ENCODE measurements around the gene SLC24A3. TPM values are rescaled to one million over a fixed set of nuclear protein-coding genes. Genes with fewer than 3 reads are reported as not detected.

SLC24A3 gene
- total and polyA plus RNA-seq, 7 donors = 0.92 to 20.8 (median 13.5) TPM

GRCh38 chr20:19602675-19603375, 390.4 kb downstream of the SLC24A3 start:
- H3K27me3 ChIP-seq = no peaks in the 10 kb centered on the region
- no peaks in the 10 kb centered on the region for H3K36me3 ChIP-seq
- no peak for TF ChIP-seq POLR2A (IDR thresholded peaks at IDR 0.05)
- no peak for TF ChIP-seq CTCF (IDR thresholded peaks at IDR 0.05)
- no peak for TF ChIP-seq EP300 (IDR thresholded peaks at IDR 0.05)
- no peak for TF ChIP-seq POLR2AphosphoS5 (IDR thresholded peaks at IDR 0.05)
- no peaks in the 10 kb centered on the region for H3K4me1 ChIP-seq
- WGBS, 2 donors = 82 to 83% methylated on average over 9 of the region's 9 CpGs
- intact Hi-C loops (cut with DNase I) = no loop called here
- H3K9me3 ChIP-seq = no peaks in the 10 kb centered on the region
- H3K4me3 ChIP-seq = no peak overlapping the region
- no peak for DNase-seq
- no peak overlapping the region for H3K27ac ChIP-seq

- intact Hi-C loops (cut with DNase I) = no loop called here
- WGBS, 2 donors = 58 to 62% methylated on average over 6 of the region's 6 CpGs
- no peak overlapping the region for H3K27ac ChIP-seq
Observed at GRCh38 chr20:19603376-19603750, 390.9 kb downstream of the SLC24A3 start.

GRCh38 chr20:19605786-19606485, 393.5 kb downstream of the SLC24A3 start:
- Histone ChIP-seq H3K36me3 (no peaks in the 10 kb centered on the region), H3K27ac (peak overlapping the region in 2 of 4 donors; percentile 14 to 20), H3K4me3 (no peak overlapping the region), H3K9me3 (no peaks in the 10 kb centered on the region), H3K27me3 (no peaks in the 10 kb centered on the region), H3K4me1 (no peaks in the 10 kb centered on the region)
- intact Hi-C loops (cut with DNase I) = no loop called here
- WGBS, 2 donors = 66 to 83% methylated on average over 1 of the region's 1 CpG
- no peak for DNase-seq
- TF ChIP-seq POLR2A (IDR thresholded peaks at IDR 0.05) (no peak), POLR2AphosphoS5 (IDR thresholded peaks at IDR 0.05) (no peak), EP300 (IDR thresholded peaks at IDR 0.05) (no peak), CTCF (IDR thresholded peaks at IDR 0.05) (no peak)

More at GRCh38 chr20:19603376-19603750, 390.9 kb downstream of the SLC24A3 start:
- Histone ChIP-seq H3K36me3 (no peaks in the 10 kb centered on the region), H3K4me1 (no peaks in the 10 kb centered on the region), H3K27me3 (no peaks in the 10 kb centered on the region), H3K4me3 (no peak overlapping the region), H3K9me3 (no peaks in the 10 kb centered on the region)
- DNase-seq = no peak
- TF ChIP-seq EP300 (IDR thresholded peaks at IDR 0.05) (no peak), POLR2A (IDR thresholded peaks at IDR 0.05) (no peak), POLR2AphosphoS5 (IDR thresholded peaks at IDR 0.05) (peak in 2 of 4 donors; percentile 52), CTCF (IDR thresholded peaks at IDR 0.05) (no peak)

- no peak for DNase-seq
- WGBS, 2 donors = 11 to 61% methylated on average over 2 of the region's 2 CpGs
- Histone ChIP-seq H3K36me3 (no peaks in the 10 kb centered on the region), H3K4me3 (no peak overlapping the region), H3K4me1 (no peaks in the 10 kb centered on the region), H3K27ac (no peak overlapping the region), H3K9me3 (no peaks in the 10 kb centered on the region), H3K27me3 (no peaks in the 10 kb centered on the region)
- no peak for TF ChIP-seq EP300 (IDR thresholded peaks at IDR 0.05)
- TF ChIP-seq POLR2A (IDR thresholded peaks at IDR 0.05) = no peak
- no peak for TF ChIP-seq POLR2AphosphoS5 (IDR thresholded peaks at IDR 0.05)
- no peak for TF ChIP-seq CTCF (IDR thresholded peaks at IDR 0.05)
- intact Hi-C loops (cut with DNase I) = no loop called here
Observed at GRCh38 chr20:19609642-19610223, 397.3 kb downstream of the SLC24A3 start.

Data from sigmoid colon (tissue), 7 donors.